Measurements from ENCODE around the gene GYS1.
A peak's percentile ranks its signal among the peaks of the same experiment; 100 is the strongest.
"Not testable (repeated sequence)": the region's sequence is repeated elsewhere in the genome, so short reads cannot be mapped to it uniquely, and the experiment has no call there.

Gene GYS1

DNA sequence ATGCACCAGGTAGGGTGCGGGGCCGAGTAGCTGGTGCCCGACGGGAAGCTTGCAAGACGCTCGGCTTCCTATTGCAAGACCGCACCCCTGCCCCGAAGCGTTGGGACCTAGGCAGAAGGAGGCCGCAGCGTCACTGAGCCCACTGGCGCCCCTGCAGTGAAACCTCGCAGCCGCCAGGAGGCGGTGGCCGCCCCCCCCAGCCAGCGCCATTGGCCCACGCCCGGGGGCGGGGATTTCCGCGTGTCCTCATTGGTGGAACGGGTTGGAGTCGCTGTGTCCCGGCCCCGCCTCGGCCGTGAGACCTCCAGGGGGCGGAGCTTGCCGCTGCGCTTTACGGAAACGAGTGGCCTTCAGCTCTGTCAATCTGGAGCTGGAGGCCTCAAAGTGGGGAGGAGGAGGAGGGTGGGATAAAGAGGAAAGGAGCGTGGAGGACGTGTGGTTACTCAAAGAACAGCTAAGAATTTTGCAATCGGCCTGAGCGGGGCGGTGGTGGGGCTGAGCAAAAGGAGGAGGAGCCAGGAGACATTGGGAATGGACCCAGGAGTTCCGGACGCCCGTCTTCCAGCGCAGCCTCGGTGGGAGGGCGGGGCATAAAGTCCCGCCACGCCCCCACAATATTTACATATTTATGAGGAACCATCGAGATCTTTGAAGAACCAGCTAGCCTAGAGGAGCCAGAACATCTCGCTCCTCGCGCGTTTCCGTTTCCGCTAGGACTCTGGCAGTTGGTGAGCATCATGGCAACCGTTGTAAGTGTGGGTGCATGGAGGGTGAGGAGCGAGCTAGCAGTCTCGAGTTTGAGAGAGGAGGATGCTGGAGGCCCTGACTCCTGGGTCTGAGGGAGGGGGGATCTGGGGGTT is at the start of gene GYS1, which contains the start of gene RUVBL2:
Gene GYS1 (minus strand): TSS at position 135 of the 860 bp plus-strand sequence. CDS start 197 bp downstream, outside the sequence.
Gene RUVBL2 (plus strand): TSS at position 713 of the 860 bp plus-strand sequence. CDS start 25 bp downstream, at position 738.
- peak; percentile 99 for DNase-seq (ENCODE audit: low read depth)

DNA sequence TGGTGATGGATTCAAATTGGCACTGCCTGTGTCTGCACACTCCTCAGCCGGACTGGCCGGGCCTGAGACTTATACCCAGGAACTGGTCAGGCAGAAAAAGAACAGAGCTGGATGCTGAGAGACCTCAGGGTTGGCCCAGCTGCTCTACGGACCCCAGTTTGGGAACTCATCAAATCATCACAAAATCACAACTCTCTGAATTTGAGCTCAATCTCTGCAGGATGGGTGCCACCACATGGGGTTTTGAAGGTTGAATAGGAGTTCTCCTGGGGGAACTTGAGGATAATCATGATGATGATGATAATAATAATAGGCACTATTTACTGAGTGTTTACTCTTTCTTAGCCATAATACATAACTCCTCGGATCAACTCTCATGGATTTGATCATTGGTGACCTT is 49.6 kb upstream of the GYS1 start:
- not testable (repeated sequence) for DNase-seq (ENCODE audit: low read depth)

GRCh38 chr19:49042177-49042576 is 49.1 kb upstream of the GYS1 start:
- no peak for DNase-seq (ENCODE audit: low read depth)

DNA sequence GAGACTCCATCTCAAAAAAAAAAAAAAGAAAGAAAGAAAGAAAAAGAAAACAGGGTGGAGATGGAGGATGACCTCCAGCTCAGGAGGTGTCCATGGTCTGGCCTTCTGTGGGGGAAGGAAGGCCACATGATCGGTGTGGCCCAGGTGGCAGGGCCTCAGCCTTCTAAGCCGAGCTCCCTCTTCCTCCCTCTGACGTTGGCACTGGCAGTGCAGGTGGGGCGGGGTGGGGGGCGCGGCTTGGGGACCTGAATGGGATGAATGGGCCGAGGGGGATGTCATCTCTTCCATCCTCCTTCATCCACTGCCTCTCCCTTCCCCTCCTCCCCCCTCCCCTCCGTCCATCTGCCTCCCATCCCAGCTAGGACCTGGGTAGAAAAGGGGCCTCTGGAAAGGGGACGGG is 46.6 kb upstream of the GYS1 start:
- not testable (repeated sequence) for DNase-seq (ENCODE audit: low read depth)

GRCh38 chr19:49038557-49039276 is 45.6 kb upstream of the GYS1 start:
- not testable (repeated sequence) for DNase-seq (ENCODE audit: low read depth)

GRCh38 chr19:49038111-49038510 is 45.0 kb upstream of the GYS1 start:
- not testable (repeated sequence) for DNase-seq (ENCODE audit: low read depth)

GRCh38 chr19:49036815-49037214 is 43.7 kb upstream of the GYS1 start, which contains the start of gene CGB1:
Gene CGB1 (minus strand): TSS chr19:49036895. CDS start chr19:49036711, 184 bp downstream.
- DNase-seq (ENCODE audit: low read depth): not testable (repeated sequence)

DNA sequence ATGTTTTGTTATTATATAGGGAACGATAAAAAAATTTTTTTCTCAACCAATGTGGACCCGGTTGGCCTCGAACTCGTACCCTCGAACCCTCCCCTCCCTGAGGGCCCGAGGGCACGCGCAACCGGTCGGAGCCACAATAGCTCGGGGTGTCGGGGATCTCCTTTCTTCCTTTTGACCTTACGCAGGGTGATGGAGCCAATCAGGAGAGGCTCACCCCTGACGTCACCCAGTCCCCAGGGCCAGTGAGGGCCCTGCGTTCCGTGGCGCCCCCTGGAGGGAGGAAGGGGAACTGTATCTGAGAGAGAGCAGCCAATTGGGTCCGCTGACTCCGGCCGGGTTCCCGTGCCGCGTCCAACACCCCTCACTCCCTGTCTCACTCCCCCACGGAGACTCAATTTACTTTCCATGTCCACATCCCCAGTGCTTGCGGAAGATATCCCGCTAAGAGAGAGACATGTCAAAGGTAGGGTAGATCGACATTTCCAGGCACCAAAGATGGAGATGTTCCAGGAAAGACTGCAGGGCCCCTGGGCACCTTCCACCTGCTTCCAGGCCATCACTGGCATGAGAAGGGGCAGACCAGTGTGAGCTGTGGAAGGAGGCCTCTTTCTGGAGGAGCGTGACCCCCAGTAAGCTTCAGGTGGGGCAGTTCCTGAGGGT is 38.7 kb upstream of the GYS1 start, which contains the start of gene CGB2:
Gene CGB2 (plus strand): TSS at position 249 of the 660 bp plus-strand sequence. CDS start 206 bp downstream, at position 455.
- DNase-seq (ENCODE audit: low read depth): not testable (repeated sequence)

DNA sequence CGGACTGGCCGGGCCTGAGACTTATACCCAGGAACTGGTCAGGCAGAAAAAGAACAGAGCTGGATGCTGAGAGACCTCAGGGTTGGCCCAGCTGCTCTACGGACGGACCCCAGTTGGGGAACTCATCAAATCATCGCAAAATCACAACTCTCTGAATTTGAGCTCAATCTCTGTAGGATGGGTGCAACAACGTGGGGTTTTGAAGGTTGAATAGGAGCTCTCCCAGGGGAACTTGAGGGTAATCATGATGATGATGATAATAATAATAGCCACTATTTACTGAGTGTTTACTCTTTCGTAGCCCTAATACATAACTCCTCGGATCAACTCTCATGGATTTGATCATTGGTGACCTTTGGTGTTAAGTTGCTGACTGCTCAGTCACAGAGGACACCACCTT is 37.2 kb upstream of the GYS1 start:
- DNase-seq (ENCODE audit: low read depth): not testable (repeated sequence)

GRCh38 chr19:49029749-49030148 is 36.6 kb upstream of the GYS1 start:
- DNase-seq (ENCODE audit: low read depth): not testable (repeated sequence)

DNA sequence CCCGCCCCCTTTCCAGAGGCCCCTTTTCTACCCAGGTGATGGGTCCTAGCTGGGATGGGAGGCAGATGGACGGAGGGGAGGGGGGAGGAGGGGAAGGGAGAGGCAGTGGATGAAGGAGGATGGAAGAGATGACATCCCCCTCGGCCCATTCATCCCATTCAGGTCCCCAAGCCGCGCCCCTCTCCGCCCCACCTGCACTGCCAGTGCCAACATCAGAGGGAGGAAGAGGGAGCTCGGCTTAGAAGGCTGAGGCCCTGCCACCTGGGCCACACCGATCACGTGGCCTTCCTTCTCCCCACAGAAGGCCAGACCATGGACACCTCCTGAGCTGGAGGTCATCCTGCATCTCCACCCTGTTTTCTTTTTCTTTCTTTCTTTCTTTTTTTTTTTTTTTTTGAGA is 35.6 kb upstream of the GYS1 start:
- DNase-seq (ENCODE audit: low read depth): not testable (repeated sequence)

DNA sequence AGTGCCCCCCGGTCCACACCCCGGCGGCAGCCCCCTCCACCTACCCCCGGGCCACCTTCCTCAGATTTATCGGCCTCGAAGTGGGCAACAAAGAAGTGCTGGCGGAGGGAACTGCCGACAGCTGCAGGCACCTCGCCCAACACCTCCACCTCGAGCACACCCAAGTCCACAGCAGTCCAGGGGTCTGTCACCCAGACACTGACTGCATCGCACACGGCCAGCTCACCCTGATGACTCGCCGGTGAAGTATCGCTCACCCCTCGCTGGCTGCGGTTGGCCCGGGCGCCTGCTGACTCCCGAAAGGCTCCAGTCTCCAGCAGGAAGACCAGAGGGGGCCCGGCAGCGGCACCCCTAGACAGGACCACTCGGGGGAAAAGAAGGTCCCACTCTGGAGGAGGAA is 32.5 kb upstream of the GYS1 start:
- not testable (repeated sequence) for DNase-seq (ENCODE audit: low read depth)

DNA sequence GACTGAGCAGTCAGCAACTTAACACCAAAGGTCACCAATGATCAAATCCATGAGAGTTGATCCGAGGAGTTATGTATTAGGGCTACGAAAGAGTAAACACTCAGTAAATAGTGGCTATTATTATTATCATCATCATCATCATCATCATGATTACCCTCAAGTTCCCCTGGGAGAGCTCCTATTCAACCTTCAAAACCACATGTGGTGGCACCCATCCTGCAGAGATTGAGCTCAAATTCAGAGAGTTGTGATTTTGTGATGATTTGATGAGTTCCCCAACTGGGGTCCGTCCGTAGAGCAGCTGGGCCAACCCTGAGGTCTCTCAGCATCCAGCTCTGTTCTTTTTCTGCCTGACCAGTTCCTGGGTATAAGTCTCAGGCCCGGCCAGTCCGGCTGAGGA is 32.0 kb upstream of the GYS1 start:
- not testable (repeated sequence) for DNase-seq (ENCODE audit: low read depth)

GRCh38 chr19:49024233-49024632 is 31.1 kb upstream of the GYS1 start, which contains the start of gene CGB3:
Gene CGB3 (minus strand): TSS chr19:49024333. CDS start chr19:49023971, 362 bp downstream.
- not testable (repeated sequence) for DNase-seq (ENCODE audit: low read depth)

DNA sequence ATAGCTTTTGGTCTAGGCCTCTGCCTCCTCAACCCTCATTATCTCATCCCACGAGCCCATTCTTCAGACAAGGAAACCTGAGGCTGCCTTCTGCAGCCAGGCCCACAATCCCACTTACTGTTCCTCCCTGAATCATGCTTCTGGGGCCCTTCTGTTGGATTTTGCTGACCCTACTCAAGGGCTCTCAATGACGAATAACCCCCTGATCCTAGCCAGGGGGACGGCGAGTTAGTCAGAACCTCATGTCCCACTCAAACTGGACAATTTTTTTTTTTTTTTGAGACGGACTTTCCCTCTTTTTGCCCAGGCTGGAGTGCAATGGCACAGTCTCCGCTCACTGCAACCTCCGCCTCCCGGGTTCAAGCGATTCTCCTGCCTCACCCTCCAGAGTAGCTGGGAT is 29.0 kb upstream of the GYS1 start:
- no peak for DNase-seq (ENCODE audit: low read depth)

DNA sequence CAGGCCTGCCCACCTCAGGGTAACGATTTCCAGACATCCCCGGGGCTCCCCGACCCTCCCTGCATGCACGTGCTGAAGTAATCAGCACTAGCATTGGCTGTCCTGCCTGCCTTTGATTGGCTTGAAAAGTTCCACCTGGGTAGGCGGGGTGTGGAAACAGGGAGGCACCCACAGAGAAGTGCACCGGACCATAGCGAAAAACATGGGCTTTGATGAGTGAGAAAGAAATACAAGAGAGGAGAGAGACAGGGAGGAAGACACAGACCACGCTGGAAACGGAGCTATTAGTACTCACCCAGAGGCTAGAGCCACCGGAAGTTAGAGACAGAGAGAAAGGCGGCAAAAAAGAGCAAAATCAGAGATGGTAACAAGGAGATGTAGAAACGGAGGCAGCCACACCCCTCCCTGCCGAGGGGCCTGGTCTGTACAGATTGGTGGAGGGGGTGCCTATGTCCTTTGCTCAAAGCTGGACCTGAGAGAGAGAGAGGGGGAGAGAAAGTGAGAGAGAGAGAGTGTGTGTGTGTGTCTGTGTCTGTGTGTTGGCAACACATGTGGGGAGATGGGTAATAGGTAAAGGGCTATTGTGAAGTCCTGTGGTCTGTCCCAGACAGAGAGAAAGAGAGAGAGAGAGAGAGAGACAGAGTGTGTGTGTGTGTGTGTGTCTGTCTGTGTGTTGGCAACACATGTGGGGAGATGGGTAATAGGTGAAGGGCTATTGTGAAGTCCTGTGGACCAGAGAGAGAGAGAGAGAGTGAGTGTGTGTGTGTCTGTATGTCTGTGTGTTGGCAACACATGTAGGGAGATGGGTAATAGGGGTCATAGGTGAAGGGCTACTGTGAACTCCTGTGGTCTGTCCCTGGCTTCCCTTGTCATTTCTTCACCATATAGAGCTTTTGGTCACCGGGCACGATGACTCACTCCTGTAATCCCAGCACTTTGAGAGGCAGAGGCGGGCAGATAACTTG is 28.1 kb upstream of the GYS1 start:
- DNase-seq (ENCODE audit: low read depth): no peak

DNA sequence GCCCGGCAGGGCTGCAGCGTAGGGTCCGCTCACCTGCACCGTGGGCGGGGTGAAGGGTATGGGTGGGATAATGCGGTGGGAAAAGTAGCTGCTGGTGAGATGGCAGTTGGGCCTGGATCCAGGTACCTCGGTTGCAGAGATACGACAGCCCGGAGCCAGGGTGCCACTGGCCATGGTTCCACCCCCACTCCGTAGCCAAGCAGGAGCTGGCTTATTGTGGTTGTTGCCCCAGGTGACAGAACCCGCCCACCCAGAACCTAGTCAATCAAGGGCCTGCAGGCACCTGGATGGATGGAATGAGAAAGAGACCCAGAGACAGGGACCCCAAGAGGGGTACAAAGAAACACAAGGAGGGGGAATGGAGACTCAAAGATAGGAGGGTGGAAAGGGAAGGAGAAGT is 27.2 kb upstream of the GYS1 start:
- no peak for DNase-seq (ENCODE audit: low read depth)

GRCh38 chr19:49019242-49019932 is 26.3 kb upstream of the GYS1 start:
- peak; percentile 63 for DNase-seq (ENCODE audit: low read depth)

DNA sequence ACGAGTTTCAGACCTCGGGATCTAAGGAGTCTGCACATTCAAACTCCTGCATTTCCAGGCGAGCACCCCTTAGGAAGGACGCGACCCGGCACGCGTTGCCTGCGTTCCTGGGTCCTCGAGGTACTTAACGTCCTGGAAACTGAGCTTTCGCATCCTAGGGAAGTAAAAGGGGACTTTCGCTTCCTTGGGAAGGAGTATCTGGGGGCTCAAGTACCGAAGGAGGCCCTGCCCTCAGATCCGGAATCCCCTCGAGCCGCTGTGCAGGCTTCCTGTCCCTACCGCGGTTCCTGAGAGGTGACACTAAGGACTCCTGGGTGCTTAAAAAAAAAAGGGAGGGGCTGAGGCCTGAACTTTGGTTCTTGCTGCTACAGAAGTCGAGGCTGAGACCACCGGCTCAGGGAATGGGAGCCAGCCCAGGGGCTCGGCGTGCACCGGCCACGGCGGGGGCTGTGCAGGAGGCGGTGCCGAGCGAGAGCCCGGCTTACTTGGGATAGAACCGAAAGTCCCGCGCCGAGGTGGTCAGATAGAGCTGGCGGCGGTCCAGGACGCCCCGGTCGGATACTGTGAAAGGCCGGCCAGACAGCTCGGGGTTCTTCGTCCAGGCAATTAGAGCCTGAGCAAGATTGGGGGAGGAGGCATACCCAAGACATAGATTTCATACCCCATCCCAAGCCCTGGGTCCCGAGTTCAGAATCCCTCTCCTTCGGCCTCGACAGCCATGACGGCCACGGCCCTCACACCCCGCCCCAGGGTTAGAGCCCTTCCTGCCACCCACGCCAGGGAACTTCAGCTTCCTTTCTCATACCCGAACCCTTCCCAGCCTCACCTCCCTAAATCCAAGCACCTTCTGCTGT is 25.5 kb upstream of the GYS1 start:
- not testable (repeated sequence) for DNase-seq (ENCODE audit: low read depth)

Measured in activated T-cell treated with anti-CD3 and anti-CD28 coated beads for 1 hour (primary cell).